Peyer's patch (tissue), 4 donors: ENCODE results near the gene AFG1L.

ENCODE experiments used
- CTCF ChIP-seq, 6 experiments: fragments of 450-650 bp in 4 of 6; fragments of 200-600 bp in 2 of 6; sonication (generic) in 1 of 6; IDR thresholded peaks; one replicate each; pipeline ENCODE4 v1.5.1; 2017 to 2019; ENCODE audit warnings: antibody characterized with exemption in 6 of 6, mild to moderate bottlenecking in 3 of 6, moderate library complexity in 1 of 6
- POLR2A ChIP-seq, 2 donors: fragments of 450-650 bp; IDR thresholded peaks; one replicate each; pipeline ENCODE4 v1.5.1; 2017; ENCODE audit warnings: antibody characterized with exemption in 2 of 2, mild to moderate bottlenecking in 2 of 2, moderate library complexity in 2 of 2

DNA sequence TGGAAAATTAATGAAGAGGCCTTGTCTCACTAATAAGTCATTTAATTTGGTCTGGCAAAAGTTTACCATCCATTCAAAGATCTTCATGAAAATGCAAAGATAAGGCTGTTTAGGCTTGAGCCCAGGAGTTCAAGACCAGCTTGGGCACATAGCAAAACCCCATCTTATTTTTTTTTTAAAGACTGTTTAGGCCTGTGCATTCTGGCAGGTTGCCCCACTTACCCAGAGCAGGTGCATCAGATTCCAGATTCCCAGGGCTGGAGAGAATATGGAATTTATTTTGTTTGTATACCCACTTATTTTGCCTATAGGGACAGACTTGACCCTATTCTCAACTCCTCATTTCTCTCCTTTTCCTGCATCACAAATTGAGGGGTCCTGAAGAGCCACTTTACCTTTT is 271.6 kb downstream of the AFG1L start:
- TF ChIP-seq CTCF (IDR thresholded peaks at IDR 0.05) = no peak
- no peak for TF ChIP-seq POLR2A (IDR thresholded peaks at IDR 0.05)
